SK-N-SH (cell line): ENCODE measurements around the gene DAPK3. TPM values are rescaled to one million over a fixed set of nuclear protein-coding genes. Genes with fewer than 3 reads are reported as not detected.
"Not testable (repeated sequence)": the region's sequence is repeated elsewhere in the genome, so short reads cannot be mapped to it uniquely, and the experiment has no call there.

Experiments
- CTCF ChIA-PET: fragments of 300-600, 350-600 bp; formaldehyde crosslinking; extraction: SDS; loops from one replicate; lab custom pipeline; 2021; lab: Yijun Ruan, JAX
- POLR2A ChIA-PET: fragments of 350-600 bp; sonication (Branson Sonifier 250); formaldehyde crosslinking; extraction: SDS; loops from one replicate; lab custom pipeline; 2020; ENCODE audit warnings: antibody characterized with exemption, inconsistent platforms; lab: Yijun Ruan, JAX
- DNase-seq: peaks from one replicate; pipeline ENCODE4 v3.0.0; 2012
- H2AFZ ChIP-seq: fragments of 200-600 bp; sonication (generic); 2 replicates; pipeline ENCODE4 v1.8.1; 2016; ENCODE audit warnings: antibody characterized with exemption, mild to moderate bottlenecking, low read depth
- H3F3A ChIP-seq: fragments of 200-600 bp; sonication (generic); replicated peaks from 2 replicates; pipeline ENCODE3; 2016; ENCODE audit warnings: antibody characterized with exemption, mild to moderate bottlenecking; ENCODE audit not compliant: insufficient read depth
- H3K27ac ChIP-seq, 2 experiments: fragments of 200-500 bp in 1 of 2; fragments of 200-600 bp in 1 of 2; sonication (Bioruptor generic) in 1 of 2; sonication (generic), shearing (Covaris generic) in 1 of 2; 2 replicates each; pipeline versions ENCODE4 v1.5.1 to v1.6.1; 2014 to 2016; ENCODE audit warnings: low read depth in 2 of 2, inconsistent platforms in 1 of 2, low read length in 1 of 2, mild to moderate bottlenecking in 1 of 2, mixed read lengths in 1 of 2
- H3K27me3 ChIP-seq: fragments of 200-600 bp; sonication (generic), shearing (Covaris generic); 2 replicates; pipeline ENCODE4 v1.6.1; 2016; ENCODE audit warnings: mixed run types; ENCODE audit not compliant: insufficient read depth
- H3K36me3 ChIP-seq, 2 experiments: fragments of 200-500 bp in 1 of 2; fragments of 200-600 bp in 1 of 2; sonication (Bioruptor generic) in 1 of 2; sonication (generic) in 1 of 2; replicated peaks in 1 of 2; 2 replicates each; pipeline versions ENCODE3 to v1.5.1; 2014 to 2016; ENCODE audit warnings: low read length in 1 of 2, mild to moderate bottlenecking in 1 of 2; ENCODE audit not compliant: insufficient read depth in 2 of 2, control insufficient read depth in 1 of 2
- H3K4me1 ChIP-seq, 2 experiments: fragments of 200-500 bp in 1 of 2; fragments of 200-600 bp in 1 of 2; sonication (Bioruptor generic) in 1 of 2; sonication (generic), shearing (Covaris generic) in 1 of 2; 2 replicates each; pipeline versions ENCODE4 v1.5.1 to v1.6.1; 2014 to 2016; ENCODE audit warnings: low read depth in 1 of 2, low read length in 1 of 2, mixed run types in 1 of 2; ENCODE audit not compliant: insufficient read depth in 2 of 2, control insufficient read depth in 1 of 2
- H3K4me2 ChIP-seq: fragments of 200-600 bp; sonication (generic), shearing (Covaris generic); 2 replicates; pipeline ENCODE4 v1.6.1; 2017; ENCODE audit warnings: mixed run types
- H3K4me3 ChIP-seq, 2 experiments: fragments of 200-500 bp in 1 of 2; fragments of 200-600 bp in 1 of 2; sonication (Bioruptor generic) in 1 of 2; sonication (generic), shearing (Covaris generic) in 1 of 2; 2 replicates each; pipeline versions ENCODE4 v1.5.1 to v1.8.1; 2014 to 2016; ENCODE audit warnings: low read depth in 2 of 2, inconsistent platforms in 1 of 2, low read length in 1 of 2, mild to moderate bottlenecking in 1 of 2, mixed read lengths in 1 of 2, moderate library complexity in 1 of 2
- H3K79me2 ChIP-seq: fragments of 200-600 bp; sonication (generic); 2 replicates; pipeline ENCODE4 v1.8.1; 2017; ENCODE audit warnings: mild to moderate bottlenecking; ENCODE audit not compliant: insufficient read depth
- H3K9ac ChIP-seq: fragments of 200-600 bp; sonication (generic); 2 replicates; pipeline ENCODE4 v1.6.1; 2017; ENCODE audit warnings: mixed run types
- H3K9me2 ChIP-seq: fragments of 200-600 bp; sonication (generic); 2 replicates; pipeline ENCODE4 v1.6.1; 2017; ENCODE audit warnings: mixed run types
- H3K9me3 ChIP-seq: fragments of 200-600 bp; sonication (generic); 2 replicates; pipeline ENCODE4 v1.6.1; 2017; ENCODE audit warnings: mixed run types, mild to moderate bottlenecking, moderate library complexity
- H4K20me1 ChIP-seq: fragments of 200-600 bp; sonication (generic); 2 replicates; pipeline ENCODE4 v1.6.1; 2017; ENCODE audit warnings: mild to moderate bottlenecking, mixed run types; ENCODE audit not compliant: insufficient read depth
- CHD2 ChIP-seq: fragments of 150-350 bp; IDR thresholded peaks from 2 replicates; pipeline ENCODE4 v1.6.1; 2018; ENCODE audit warnings: low read length; ENCODE audit not compliant: partially characterized antibody
- EP300 ChIP-seq, 2 experiments: IDR thresholded peaks; 2 replicates each; pipeline versions ENCODE4 v1.4.0 to v1.6.1; 2012; ENCODE audit warnings: borderline replicate concordance in 1 of 2, low read depth in 1 of 2, low read length in 1 of 2
- IRF3 ChIP-seq: fragments of 150-350 bp; IDR thresholded peaks from 2 replicates; pipeline ENCODE4 v1.6.1; 2016; ENCODE audit warnings: mild to moderate bottlenecking, low read depth, low read length
- MAX ChIP-seq: IDR thresholded peaks from 2 replicates; pipeline ENCODE4 v1.4.0; 2012; ENCODE audit warnings: low read depth
- POLR2AphosphoS5 ChIP-seq: IDR thresholded peaks from 2 replicates; pipeline ENCODE4 v1.6.1; 2012; ENCODE audit warnings: low read depth, low read length
- SIN3A ChIP-seq: IDR thresholded peaks from 2 replicates; pipeline ENCODE4 v1.6.1; 2012; ENCODE audit warnings: low read depth, mild to moderate bottlenecking, low read length, moderate library complexity, borderline replicate concordance
- SMC3 ChIP-seq: IDR thresholded peaks from 2 replicates; pipeline ENCODE4 v1.6.1; 2012; ENCODE audit warnings: low read depth, low read length, improper control_type of control experiment
- TAF1 ChIP-seq: IDR thresholded peaks from 2 replicates; pipeline ENCODE4 v1.6.1; 2012; ENCODE audit warnings: low read depth, mild to moderate bottlenecking, low read length, moderate library complexity, borderline replicate concordance
- WGBS: methylation state at CpG from one replicate; pipeline ENCODE4 v1.1.6; 2017; ENCODE audit warnings: low lambda C conversion rate; 5-methylcytosine and 5-hydroxymethylcytosine counted together
- polyA plus RNA-seq, 3 experiments: library from polyadenylated mRNA; depleted of rRNA; stranded (reverse); fragments of >200 nt; gene quantifications; 2 replicates each; pipeline ENCODE4 v1.2.3, GENCODE V29; 2012
- TF ChIP-seq, protein P1 (sequence below): fragments of 200-600 bp; sonication (generic); IDR thresholded peaks from 2 replicates; pipeline ENCODE4 v1.6.1; 2017; ENCODE audit warnings: antibody characterized with exemption, mild to moderate bottlenecking, moderate library complexity

The DAPK3 gene
- polyA plus RNA-seq, 1 of the 3 experiments (the other 2 are of a cell fraction) = 142 TPM

GRCh38 chr19:4012092-4012974, 41.4 kb upstream of the DAPK3 start:
- Histone ChIP-seq H3K9me3 (no peaks in the 10 kb centered on the region), H3K79me2 (peaks cover 79% of the 10 kb centered on the region), H3K4me2 (no peak overlapping the region), H3F3A (no peaks in the 10 kb centered on the region), H3K9ac (no peak overlapping the region), H3K4me1 (peaks cover 12 to 49% of the 10 kb centered on the region in 2 experiments; a peak in 2 of 4 replicates), H3K9me2 (no peaks in the 10 kb centered on the region), H3K4me3 (no peak overlapping the region), H2AFZ (no peak overlapping the region), H3K27ac (no peak overlapping the region), H3K27me3 (no peaks in the 10 kb centered on the region), H4K20me1 (peaks cover 86% of the 10 kb centered on the region), H3K36me3 (peaks cover 0 to 37% of the 10 kb centered on the region in 2 experiments)
- POLR2A ChIA-PET = no interaction called here
- CTCF ChIA-PET = interaction anchor here (0.8 kb wide), 1 partner anchor 25 kb away, joined by 3 read pairs; no protein-coding TSS in a partner anchor
- WGBS = 94% methylated on average over 22 of the region's 27 CpGs
- DNase-seq = peak; percentile 10
- TF ChIP-seq CHD2 (no peak), SMC3 (no peak), POLR2AphosphoS5 (no peak), SIN3A (no peak), EP300 (IDR thresholded peaks at IDR 0.05; ENCODE audit: borderline replicate concordance in 1 of 2, low read depth in 1 of 2, low read length in 1 of 2) (no peak), IRF3 (no peak), TAF1 (no peak), MAX (no peak)
- TF ChIP-seq, protein P1, sequence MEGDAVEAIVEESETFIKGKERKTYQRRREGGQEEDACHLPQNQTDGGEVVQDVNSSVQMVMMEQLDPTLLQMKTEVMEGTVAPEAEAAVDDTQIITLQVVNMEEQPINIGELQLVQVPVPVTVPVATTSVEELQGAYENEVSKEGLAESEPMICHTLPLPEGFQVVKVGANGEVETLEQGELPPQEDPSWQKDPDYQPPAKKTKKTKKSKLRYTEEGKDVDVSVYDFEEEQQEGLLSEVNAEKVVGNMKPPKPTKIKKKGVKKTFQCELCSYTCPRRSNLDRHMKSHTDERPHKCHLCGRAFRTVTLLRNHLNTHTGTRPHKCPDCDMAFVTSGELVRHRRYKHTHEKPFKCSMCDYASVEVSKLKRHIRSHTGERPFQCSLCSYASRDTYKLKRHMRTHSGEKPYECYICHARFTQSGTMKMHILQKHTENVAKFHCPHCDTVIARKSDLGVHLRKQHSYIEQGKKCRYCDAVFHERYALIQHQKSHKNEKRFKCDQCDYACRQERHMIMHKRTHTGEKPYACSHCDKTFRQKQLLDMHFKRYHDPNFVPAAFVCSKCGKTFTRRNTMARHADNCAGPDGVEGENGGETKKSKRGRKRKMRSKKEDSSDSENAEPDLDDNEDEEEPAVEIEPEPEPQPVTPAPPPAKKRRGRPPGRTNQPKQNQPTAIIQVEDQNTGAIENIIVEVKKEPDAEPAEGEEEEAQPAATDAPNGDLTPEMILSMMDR = no peak

DNA sequence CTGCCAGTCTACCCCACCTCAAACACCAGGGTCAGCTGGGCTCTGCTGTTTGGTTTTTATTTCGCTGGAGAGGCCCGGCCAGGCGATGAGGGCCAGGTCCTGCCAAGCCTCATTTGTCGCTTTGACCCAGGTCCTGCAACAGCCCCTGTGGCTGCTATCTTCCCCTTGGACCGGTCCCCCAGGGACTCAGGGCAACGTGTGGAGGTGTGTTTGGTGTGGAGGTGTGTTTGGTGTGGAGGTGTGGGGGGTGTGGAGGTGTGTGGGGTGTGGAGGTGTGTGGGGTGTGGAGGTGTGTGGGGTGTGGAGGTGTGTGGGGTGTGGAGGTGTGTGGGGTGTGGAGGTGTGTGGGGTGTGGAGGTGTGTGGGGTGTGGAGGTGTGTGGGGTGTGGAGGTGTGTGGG, 40.5 kb upstream of the DAPK3 start:
- Histone ChIP-seq H3K79me2 (peaks cover 76% of the 10 kb centered on the region), H4K20me1 (peaks cover 77% of the 10 kb centered on the region)
- CTCF ChIA-PET = not testable (repeated sequence)

More for the DNA sequence above, 40.5 kb upstream of the DAPK3 start:
- H2AFZ ChIP-seq, H3K27me3 ChIP-seq, H3F3A ChIP-seq, POLR2A ChIA-PET, H3K4me2 ChIP-seq, H3K27ac ChIP-seq, H3K4me3 ChIP-seq, DNase-seq, H3K9me2 ChIP-seq, H3K9ac ChIP-seq, H3K9me3 ChIP-seq: not testable (repeated sequence)
- H3K36me3 ChIP-seq = peaks cover 0 to 37% of the 10 kb centered on the region in 2 experiments
- H3K4me1 ChIP-seq = peaks cover 12 to 47% of the 10 kb centered on the region in 2 experiments; a peak in 3 of 4 replicates
- 96% methylated on average over 6 of the region's 6 CpGs for WGBS
